Measurements from ENCODE around the gene CNTNAP4. TPM values are rescaled to one million over a fixed set of nuclear protein-coding genes. Genes with fewer than 3 reads are reported as not detected.

The CNTNAP4 gene
- total RNA-seq, 1 experiment from 2014 or later, result not detected

DNA sequence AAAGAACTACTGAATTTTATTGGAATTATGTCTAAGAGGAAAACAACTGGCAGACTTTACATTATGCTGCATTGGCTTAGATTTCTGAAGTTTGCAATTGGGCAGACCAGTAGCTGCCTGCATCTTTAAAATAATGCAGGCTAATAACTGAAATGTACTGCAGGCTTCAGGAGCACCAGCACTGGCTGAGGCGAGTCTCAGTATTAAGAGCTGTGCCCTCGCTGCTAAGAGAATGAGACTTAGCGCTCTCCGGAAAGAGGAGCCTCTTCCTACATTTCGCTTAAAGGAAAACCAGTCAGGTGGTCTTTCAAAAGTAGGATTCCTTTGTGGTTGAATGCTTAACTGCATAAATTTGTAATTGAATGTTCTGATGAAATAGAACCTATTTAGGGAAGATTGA lies 885 bp downstream of the CNTNAP4 start:
- Histone ChIP-seq H2BK12ac (ENCODE audit: insufficient read length, low read depth, low read length) (no peak overlapping the region), H3K79me1 (ENCODE audit: insufficient read depth, low read depth, low read length, poor library complexity, severe bottlenecking) (no peaks in the 10 kb centered on the region), H2AK5ac (ENCODE audit: insufficient read length, low read length) (no peak overlapping the region), H3K56ac (ENCODE audit: insufficient read length, low read depth, low read length) (no peak overlapping the region), H4K5ac (ENCODE audit: insufficient read length, low read depth, low read length) (no peak overlapping the region), H3K79me2 (ENCODE audit: insufficient read depth, low read length) (no peaks in the 10 kb centered on the region), H3K4ac (ENCODE audit: low read depth, low read length) (no peak overlapping the region), H3K27me3 (ENCODE audit: insufficient read depth, low read length) (no peaks in the 10 kb centered on the region), H3K9ac (ENCODE audit: extremely low read depth, insufficient read length, low read length) (no peak overlapping the region), H4K8ac (replicated peaks; ENCODE audit: insufficient read length, low read depth, low read length) (no peak overlapping the region), H3K27ac (ENCODE audit: insufficient read length, low read depth, low read length) (no peak overlapping the region), H4K91ac (ENCODE audit: insufficient read length, low read depth, low read length) (no peak overlapping the region), H3T11ph (ENCODE audit: low read length) (no peak overlapping the region), H2BK15ac (ENCODE audit: low read depth, low read length) (no peak overlapping the region), H3K14ac (ENCODE audit: insufficient read depth, low read length) (no peak overlapping the region), H3K23ac (ENCODE audit: insufficient read length, low read depth, low read length) (no peak overlapping the region), H3K4me2 (ENCODE audit: insufficient read depth, insufficient read length, low read length) (no peak overlapping the region), H2BK120ac (ENCODE audit: low read depth, low read length, poor library complexity, severe bottlenecking) (no peak overlapping the region), H4K20me1 (ENCODE audit: control insufficient read depth, insufficient read depth, insufficient read length) (no peaks in the 10 kb centered on the region), H3K18ac (ENCODE audit: insufficient read length, low read depth, low read length) (no peak overlapping the region), H2AFZ (ENCODE audit: low read length) (no peak overlapping the region), H3K23me2 (ENCODE audit: insufficient read length, low read depth, low read length, poor library complexity, severe bottlenecking) (peaks cover 4% of the 10 kb centered on the region), H2BK20ac (ENCODE audit: low read depth, low read length, poor library complexity, severe bottlenecking) (no peak overlapping the region), H2BK5ac (ENCODE audit: insufficient read length, low read length) (no peak overlapping the region), H3K4me1 (ENCODE audit: insufficient read depth, low read length) (no peaks in the 10 kb centered on the region; the same call in 1 of the 2 replicates), H3K9me3 (ENCODE audit: control insufficient read depth, low read depth, low read length) (no peaks in the 10 kb centered on the region)
- Mint-ChIP-seq H3K9me3 (no peaks in the 10 kb centered on the region; a peak in 1 of 5 replicates), H3K4me3 (no peak overlapping the region), H3K27ac (no peak overlapping the region), H3K4me1 (peaks cover 6 to 10% of the 10 kb centered on the region in 2 experiments; a peak in 3 of 4 replicates), H3K36me3 (ENCODE audit: insufficient read depth in 1 of 3, low read depth in 3 of 3) (no peaks in the 10 kb centered on the region), H3K27me3 (ENCODE audit: low read depth) (peaks cover 32% of the 10 kb centered on the region)
- WGBS (ENCODE audit: extremely low coverage, insufficient read length, low lambda C conversion rate), result no CpG with 5 or more reads among the region's 5 CpGs
- DNase-seq, result no peak
- TF ChIP-seq, protein P1, sequence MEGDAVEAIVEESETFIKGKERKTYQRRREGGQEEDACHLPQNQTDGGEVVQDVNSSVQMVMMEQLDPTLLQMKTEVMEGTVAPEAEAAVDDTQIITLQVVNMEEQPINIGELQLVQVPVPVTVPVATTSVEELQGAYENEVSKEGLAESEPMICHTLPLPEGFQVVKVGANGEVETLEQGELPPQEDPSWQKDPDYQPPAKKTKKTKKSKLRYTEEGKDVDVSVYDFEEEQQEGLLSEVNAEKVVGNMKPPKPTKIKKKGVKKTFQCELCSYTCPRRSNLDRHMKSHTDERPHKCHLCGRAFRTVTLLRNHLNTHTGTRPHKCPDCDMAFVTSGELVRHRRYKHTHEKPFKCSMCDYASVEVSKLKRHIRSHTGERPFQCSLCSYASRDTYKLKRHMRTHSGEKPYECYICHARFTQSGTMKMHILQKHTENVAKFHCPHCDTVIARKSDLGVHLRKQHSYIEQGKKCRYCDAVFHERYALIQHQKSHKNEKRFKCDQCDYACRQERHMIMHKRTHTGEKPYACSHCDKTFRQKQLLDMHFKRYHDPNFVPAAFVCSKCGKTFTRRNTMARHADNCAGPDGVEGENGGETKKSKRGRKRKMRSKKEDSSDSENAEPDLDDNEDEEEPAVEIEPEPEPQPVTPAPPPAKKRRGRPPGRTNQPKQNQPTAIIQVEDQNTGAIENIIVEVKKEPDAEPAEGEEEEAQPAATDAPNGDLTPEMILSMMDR (conservative IDR thresholded peaks at IDR 0.05), result no peak

Measured in H9 (cell line).